Measurements from ENCODE around the gene ANKS1A.

The ANKS1A gene

DNA sequence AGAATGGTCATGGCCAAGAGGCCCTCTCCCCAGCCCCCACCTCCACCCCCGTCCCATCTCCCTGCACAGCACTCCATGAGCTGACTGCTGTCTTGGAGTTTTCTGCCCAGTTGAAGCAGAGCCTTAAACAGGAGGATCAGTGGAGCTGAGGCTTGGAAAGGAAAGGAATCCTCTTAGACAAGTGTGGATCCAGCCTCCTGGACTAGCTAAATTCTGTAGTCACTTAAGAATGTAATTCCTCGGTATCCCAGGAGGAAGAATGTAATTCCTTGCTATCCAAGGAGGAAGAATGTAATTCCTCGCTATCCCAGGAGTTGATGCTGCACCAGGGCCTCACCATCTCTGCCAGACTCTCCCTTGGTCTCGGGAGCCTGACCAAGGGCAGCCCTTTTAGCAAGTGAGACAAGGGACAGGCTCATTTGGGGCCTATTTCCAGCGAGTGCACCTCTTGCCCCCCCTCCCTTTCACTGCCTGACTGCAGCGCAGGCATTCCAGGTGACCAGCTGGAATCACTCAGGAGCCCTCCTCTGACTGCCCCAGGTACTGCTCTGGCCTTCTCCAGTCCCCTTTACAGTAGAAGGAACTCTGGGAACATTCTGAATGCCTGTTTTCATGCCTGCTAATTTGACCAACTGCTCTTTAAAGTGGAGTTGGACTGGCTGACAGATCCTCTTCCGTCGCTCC is 175.8 kb downstream of the ANKS1A start:
- no peak for DNase-seq (ENCODE audit: low read depth in 2 of 3, low spot score in 1 of 3)

DNA sequence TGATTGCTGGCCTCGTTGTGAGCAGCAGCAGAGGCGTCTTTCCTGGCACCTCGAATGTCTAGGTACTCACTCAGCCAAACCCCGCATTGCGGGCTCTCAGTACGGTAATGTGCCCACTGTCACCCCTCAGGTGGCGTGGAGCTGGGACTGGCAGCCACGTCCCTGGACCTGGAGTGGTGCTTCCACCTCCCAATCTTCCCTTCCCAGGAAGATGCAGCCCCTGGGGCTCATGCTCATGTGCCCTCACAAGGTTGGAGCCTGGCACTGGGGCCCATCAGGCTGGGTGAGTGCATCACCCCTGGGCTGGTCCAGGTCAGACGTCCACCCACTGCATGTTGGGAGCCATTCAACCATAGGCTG is 176.4 kb downstream of the ANKS1A start:
- DNase-seq (ENCODE audit: low read depth in 2 of 3, low spot score in 1 of 3), result no peak

DNA sequence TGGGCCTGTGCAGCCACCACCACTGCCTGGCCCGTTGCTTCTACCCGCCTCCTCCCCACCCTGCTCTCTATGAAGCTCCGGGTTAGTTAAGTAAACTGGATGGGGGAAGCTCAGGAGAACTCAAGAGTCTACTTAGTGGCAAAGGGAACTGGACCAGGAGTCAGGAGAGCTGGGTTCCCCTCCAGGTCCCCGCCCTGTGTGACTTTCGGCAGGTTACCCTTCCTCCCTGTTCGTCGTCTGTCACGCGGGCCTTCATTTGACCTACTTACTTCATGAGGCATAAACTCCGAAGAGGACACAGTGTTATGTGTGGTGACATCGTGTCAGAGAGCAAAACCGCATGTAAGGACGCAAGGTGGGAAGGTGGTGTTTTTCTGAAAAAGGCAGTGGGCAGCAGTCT is 176.8 kb downstream of the ANKS1A start:
- DNase-seq (ENCODE audit: low read depth in 2 of 3, low spot score in 1 of 3), result no peak

DNA sequence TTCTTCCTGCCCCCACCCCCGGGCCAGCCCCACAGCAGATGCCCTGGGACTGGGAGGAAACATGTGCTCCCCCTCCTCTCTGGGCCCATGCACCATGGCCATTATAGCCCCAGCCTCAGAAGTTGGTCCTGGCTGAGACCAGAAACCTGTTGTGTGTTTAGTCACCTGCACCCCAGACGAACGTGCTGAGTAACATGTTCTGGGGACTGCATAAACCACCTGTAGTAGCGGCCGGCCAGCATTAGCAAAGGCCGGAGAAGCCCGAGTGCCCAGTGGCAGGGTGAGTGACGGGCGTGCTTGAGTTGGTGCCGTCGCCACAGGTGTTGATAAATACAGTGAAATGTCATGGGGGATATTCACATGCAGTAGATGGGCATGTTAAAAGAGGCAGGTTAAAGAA is 178.2 kb downstream of the ANKS1A start:
- DNase-seq (ENCODE audit: low read depth in 2 of 3, low spot score in 1 of 3), result no peak

DNA sequence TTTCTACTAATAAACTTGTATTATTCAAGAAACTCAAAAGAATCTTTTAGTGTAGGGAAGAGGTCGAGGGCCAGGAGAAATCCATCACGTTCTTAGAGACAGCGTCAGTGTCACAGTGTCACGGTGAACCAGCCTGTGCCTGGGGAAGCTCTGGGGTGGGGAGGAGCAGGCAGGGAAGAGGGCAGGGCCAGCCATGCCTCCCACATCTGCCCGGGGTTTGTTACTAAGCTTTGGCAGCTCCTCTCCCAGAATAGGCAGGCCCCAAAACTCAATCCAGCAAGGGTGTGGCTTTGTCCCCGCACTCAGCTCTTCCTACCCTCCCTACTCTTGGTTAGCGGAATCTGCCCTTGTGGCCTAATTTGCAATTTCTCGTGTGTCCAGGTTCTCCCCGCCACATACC is 179.2 kb downstream of the ANKS1A start:
- DNase-seq (ENCODE audit: low read depth in 2 of 3, low spot score in 1 of 3), result no peak

DNA sequence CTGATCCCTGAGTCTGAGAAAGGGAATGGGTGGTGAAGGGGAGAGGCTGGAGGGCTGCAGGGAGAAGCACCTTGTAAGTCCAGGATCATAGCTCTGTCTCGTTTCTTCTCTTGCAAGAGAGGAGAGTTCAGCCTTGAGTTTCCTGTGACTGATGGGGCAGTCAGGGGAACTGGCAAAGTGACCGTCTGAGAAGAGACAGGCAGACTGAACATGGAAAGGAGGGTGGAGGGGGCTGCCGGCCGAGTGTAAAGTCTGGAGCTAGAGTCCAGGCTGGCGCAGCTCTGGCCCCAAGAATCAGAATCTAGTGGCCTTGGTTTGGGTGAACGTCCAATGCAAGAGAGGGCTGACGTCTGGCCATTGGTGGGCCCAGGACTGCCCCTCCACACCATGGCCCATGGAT is 179.6 kb downstream of the ANKS1A start:
- DNase-seq (ENCODE audit: low read depth in 2 of 3, low spot score in 1 of 3), result no peak

DNA sequence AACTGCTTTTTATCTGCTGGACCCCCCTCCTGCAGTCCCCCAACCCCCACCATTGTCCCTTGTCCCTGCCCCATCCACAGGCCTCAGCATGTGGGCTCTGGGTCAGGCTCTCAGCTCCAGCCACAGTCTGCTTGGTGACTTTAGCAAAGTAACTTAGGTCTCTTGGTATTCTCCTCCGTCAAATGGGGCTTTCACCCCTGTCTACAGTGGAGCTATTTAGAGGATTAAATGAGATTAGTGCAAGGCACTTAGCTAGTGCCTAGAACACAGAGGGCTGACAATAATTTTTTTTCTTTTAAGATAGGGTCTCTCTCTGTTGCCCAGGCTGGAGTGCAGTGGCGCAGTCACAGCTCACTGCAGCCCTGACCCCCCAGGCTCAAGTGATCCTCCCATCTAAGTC is 180.2 kb downstream of the ANKS1A start:
- DNase-seq (ENCODE audit: low read depth in 2 of 3, low spot score in 1 of 3), result no peak

DNA sequence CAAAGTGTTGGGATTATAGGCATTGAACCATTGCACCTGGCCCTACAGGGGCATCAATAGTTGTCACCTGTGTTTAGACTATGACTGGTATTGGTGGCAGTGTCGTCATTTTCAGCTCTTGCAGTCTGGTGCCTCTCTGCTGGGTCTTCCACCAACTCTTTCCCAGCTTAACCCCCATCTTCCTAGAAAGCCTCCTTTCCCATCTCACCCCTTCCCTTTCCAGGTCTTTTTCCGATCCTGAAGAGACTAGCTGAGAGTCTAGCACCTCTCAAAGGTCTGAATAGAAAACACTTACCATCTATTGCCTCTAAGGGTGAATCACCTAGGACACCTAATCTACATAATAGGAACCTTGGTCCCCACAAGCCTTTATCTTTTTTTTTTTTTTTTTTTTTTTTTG is 181.1 kb downstream of the ANKS1A start:
- no peak for DNase-seq (ENCODE audit: low read depth in 2 of 3, low spot score in 1 of 3)

DNA sequence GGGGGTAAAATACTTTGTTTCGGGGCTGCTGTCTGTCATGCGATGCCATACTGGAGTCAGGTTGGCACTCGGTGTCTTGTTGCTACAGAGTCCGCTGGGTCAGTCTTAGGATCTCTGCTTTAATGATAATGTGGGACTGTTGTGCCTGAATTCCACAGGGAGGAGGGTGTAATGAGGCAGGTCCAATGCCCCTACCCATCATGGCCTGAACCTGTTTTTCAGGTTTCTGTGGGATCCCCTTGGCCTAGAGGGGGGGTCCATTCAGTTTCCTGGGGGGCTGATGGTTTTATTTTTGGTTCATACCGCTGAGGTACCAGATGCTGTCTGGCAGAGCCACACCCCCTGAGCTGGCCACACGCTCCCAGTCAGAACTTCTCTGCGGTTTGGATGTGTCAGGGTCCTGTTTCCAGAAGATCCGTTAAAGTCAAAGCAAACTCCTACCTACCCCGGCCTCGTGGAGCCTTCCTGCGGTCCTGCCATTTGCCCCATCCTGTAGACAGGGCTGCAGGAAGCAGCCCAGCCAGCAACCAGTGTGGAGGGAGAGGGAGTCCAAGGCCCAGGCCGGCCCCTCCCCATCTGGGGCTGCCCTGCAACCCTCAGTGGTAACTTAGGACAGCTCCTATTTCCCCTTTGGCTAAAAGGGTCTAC is 182.4 kb downstream of the ANKS1A start:
- no peak for DNase-seq (ENCODE audit: low read depth in 2 of 3, low spot score in 1 of 3)

DNA sequence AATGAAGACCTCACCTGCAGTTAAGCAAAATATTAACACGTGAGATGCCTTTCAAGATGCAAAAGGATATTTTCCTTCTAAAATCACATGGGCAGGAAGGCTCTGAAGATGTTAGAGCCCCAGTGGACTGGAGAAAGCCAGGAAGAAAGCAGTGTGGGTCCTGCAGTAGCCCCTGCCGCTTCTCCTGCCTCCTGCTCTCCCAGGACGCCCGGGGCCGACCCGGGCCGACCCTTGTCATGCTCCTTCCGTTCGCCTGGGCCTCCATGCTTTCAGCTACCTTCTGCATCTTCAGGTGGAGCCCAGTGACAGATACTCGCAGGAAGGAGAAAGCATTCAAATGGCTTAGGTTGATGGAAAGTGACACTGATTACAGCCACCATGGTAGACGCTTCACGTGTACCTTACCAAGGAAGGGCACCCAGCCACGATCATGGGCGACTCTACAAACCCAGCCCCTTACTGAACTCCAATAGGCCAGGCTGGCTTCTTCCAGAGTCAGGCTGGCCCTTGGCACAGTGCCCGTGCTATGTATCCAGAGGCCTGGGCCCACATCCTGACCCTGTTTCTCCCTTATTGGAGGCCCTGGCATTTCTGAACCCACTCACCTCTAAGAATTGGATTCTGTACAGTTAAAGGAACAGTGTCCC is 183.1 kb downstream of the ANKS1A start:
- no peak for DNase-seq (ENCODE audit: low read depth in 2 of 3, low spot score in 1 of 3)

DNA sequence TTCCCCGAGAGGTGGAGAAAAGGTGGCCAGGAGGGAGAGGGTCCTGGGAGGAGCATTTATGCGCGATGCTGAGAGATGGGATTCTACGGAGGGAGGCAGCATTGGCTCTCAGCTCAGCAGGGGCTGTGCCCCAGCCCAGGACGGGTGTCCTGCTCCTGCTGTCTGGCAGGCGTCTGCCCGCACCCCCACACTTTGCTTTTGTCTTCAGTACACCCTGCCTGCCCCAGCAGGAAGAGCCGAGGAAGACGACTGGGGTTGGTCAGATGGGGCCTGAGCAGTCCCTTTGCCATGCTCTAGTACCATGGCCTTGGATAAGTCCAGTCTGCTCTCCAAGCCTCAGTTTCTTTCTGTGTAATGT is 183.6 kb downstream of the ANKS1A start:
- no peak for DNase-seq (ENCODE audit: low read depth in 2 of 3, low spot score in 1 of 3)

DNA sequence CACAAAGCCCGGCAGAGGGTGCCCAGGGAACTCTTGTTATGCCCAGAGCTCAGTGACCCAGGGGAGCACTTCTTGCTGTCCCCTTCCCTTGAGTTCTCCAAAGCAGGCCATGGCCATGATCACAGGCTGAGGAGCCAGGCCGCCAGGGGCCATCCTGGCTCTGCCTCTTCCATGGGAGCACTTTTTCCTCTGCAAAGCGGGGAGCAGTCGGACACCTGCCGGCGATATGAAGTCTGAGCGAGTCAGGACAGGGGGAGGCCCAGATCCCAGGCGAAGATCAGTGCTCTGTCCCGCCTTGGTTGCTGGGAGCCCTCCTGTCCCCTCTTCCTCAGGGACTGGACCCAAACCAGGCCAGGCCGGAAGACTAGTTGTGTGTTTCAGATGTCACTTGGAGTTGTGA is 184.2 kb downstream of the ANKS1A start:
- DNase-seq (ENCODE audit: low read depth in 2 of 3, low spot score in 1 of 3), result no peak

DNA sequence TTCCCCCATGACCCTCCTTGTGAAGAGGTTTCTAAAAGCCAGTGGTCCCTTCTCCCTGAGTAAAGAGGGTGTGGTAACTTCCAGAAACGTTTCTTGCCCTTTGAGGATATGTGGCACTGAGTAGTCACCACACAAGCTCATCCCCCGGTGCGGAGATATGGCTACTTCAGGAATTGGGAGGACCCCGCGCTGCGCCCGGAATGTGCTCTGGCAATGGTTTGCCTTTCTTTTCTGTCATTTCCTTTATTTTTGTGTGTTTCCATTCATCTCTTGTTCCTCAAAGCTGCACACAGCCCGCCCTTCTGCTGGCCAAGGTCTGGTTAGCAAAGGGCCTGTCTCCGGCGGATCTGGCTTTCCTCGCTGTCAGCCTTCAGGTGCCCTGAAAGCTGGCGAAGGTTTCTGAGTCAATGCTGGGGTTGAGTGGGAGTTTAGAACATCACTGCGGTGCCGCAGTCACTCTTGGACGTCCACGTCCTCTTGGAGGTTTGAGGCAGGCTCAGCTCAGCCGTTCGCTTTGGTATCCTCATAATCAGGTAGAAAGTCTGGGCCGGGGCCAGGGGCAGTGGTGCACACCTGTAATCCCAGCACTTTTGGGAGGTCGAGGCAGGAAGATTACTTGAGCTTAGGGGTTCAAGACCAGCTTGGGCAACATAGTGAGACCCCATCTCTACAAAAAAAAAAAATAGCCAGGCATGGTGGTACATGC is 184.9 kb downstream of the ANKS1A start:
- no peak for DNase-seq (ENCODE audit: low read depth in 2 of 3, low spot score in 1 of 3)

DNA sequence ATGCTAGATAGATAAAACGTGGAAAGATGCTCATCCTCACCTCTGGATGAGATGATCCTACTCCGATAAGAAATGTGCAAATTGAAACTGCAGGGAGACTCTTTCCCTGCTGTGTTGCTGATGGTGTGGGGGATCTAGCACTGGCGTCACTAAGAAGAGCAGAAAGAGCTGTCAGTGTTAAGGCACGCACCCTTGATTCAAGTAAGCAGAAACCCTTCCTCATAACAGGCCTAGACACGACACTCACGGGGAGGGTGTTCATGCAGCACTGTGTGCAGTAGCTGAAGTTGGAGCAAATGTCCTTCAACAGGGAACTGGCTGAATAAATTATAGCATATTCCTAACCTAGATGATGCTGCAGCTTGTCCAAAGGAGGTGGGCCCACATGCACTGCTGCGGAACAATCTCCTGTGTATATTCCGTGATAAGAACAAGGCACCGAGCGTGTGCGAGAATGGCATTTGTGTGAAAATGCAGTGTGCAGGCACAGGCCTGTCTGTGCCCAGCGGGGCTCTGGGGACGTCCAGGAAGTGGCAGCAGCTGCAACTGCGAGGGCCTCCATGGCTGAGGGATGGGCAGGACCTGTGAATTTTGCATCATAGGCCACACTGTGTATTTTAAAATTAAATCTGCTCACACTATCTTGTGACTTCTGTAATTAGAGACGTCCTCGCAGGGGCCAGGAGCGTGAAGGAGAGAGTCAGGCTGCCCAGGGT is 188.1 kb downstream of the ANKS1A start:
- DNase-seq (ENCODE audit: low read depth in 2 of 3, low spot score in 1 of 3), result no peak

DNA sequence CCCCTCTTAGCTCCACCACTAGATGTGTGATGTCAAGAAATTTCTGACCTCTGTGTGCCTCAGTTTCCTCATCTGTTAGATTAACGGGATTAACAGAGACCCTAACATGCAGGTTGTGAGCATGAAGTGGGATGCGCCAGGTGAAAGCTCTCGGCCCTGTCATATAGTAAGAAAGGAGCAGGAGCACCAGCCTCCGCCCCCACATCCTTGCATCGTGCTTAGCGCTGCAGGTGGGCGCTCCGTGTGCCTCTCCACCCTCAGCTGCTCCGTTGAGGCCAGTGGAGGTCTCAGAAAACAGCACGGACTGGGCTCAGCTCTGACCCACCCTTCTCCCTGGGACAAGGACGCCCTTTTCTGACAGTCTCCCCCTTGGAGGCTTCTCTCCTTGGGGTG is 188.7 kb downstream of the ANKS1A start:
- no peak for DNase-seq (ENCODE audit: low read depth in 2 of 3, low spot score in 1 of 3)

DNA sequence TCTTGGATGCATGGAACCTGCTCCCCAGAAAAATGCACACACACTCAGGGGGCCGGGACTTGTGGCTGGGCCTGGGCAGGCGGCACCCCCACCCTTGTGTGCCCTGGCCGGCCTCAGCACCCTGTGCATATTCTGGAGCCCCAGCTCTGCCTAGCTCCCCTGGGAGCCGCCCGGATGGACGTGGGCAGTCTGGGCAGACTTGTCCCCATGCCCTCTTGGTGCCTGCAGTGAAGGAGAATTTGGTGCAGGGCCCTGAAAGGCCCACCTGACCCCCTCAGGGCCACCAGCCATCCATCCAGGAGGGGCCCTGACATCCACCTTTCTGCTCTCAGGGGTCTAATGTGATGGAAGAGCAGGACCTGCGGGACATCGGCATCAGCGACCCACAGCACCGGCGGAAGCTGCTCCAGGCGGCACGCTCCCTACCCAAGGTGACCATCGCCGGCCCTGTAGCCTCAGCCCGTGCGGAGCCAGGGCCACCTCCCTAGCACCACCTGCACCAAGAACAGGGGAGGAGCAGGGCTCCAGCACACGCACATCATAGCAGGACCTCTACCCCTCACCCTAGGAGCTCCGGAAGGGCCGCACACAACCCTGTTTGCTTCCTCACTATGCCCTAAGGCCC is 189.3 kb downstream of the ANKS1A start:
- no peak for DNase-seq (ENCODE audit: low read depth in 2 of 3, low spot score in 1 of 3)

DNA sequence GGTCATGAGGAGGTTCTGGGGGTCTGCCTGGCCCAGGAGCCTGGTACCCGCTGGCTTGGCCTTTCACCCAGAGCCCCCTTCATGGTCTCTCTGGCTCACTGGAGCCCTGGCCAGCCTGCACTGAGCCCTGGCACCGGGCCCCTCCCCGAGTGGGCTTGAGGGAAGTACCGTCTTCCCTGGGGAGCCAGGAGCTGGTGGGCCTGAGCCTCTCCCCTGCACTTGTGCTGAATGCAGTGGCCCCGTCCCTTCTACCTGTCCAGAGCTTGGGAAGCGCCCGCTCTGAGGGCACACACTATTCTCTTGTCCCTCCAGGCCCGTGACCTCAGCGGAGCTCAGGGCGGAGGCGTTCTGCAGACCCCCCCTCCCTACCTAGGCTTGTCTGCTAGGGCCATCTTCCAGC is 189.8 kb downstream of the ANKS1A start:
- no peak for DNase-seq (ENCODE audit: low read depth in 2 of 3, low spot score in 1 of 3)

DNA sequence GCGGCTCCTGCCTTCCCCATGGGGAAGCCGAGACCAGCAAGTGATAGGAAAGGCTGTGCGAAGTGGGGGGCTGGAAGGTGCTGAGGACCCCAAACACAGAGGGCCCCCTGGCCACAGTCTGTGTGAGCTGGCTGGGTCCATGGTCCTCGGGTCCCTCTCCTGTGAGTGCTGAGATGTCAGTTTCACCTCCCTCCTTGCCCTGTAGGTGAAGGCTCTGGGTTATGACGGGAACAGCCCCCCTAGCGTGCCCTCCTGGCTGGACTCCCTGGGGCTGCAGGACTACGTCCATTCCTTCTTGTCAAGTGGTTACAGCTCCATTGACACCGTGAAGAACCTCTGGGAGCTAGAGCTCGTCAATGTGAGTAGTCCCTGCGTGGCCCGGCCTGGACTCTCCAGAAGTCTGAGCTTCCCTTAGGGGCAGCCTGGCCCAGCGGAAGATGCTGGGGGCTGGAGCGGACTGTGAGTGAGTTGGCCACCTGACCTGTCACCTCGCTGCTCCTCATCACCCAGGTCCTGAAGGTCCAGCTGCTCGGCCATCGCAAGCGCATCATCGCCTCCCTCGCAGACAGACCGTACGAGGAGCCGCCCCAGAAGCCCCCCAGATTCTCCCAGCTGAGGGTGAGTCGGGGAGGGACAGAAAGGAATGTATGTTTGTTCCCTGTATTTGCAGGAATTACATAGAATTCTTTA is 190.4 kb downstream of the ANKS1A start:
- DNase-seq (ENCODE audit: low read depth in 2 of 3, low spot score in 1 of 3), result no peak

DNA sequence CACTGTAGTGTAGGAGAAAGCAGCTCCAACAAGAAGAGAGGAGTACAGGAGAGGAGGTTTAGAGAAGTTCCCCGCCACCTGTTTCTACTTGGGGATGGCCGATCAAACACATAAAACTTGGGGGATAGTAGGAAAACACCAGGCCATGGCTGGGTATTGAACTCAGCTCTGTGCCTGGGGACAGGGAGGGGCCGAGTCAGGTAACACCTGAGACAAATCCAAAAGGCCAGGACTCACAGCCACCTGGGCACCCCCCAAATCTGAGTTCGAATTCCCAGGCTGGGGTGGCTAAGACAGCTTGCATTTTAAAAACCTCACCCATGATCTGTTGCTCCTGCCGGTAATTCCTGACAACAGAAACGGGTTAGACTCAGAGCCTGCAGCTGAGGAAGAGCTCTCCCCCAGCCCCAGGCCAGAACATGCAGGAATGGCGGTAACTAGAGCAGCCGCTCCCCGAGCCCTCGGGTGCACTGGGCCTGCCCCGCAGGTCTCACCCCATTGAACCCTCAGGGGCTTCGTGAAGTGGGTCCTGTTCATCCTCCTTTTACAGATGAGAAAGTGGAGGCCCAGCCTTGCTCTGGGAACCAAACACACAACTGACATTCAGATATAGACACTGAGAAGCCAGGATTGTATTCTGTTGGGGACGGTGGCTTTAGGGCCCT is 191.1 kb downstream of the ANKS1A start:
- no peak for DNase-seq (ENCODE audit: low read depth in 2 of 3, low spot score in 1 of 3)

DNA sequence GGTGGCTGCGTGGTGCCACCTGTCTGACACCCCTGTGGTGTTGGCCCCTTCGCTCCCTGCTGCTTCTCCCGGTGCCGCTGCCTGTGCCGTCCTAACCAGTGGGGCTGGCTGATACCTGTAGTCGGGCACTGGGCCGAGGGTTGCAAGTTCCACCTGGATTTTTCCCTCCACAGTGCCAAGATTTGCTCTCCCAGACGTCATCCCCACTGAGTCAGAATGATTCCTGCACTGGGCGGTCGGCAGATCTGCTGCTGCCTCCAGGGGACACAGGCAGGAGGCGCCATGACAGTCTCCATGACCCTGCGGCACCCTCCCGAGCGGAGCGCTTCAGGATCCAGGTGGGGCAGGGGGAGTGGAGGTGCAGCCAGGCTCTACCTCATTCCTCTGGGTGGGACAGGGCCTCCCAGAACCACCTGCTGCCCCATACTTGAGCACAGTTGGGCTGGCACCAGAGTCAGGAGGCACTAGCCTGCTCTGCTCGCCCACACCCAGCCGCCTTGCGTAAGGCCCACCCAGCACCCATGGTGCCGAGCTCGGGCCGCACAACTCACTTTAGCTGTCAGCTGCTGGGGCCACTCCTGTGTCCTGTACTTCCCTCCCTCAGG is 191.9 kb downstream of the ANKS1A start:
- no peak for DNase-seq (ENCODE audit: low read depth in 2 of 3, low spot score in 1 of 3)
